A673 (cell line): ENCODE data around the gene FMNL3. TPM values are rescaled to one million over a fixed set of nuclear protein-coding genes. Genes with fewer than 3 reads are reported as not detected.
A peak's percentile ranks its signal among the peaks of the same experiment; 100 is the strongest.

Experiments
- BruUV-seq: library from RNA; stranded (reverse); fragments of 400-500 nt; replicated peaks from 2 replicates; lab custom pipeline; 2021; lab: Mats Ljungman, UMichigan
- CTCF ChIA-PET: fragments of 300-600 bp; sonication (Branson Sonifier 250); formaldehyde crosslinking; loops from one replicate; lab custom pipeline; 2022; ENCODE audit warnings: antibody characterized with exemption; lab: Charles Lee
- POLR2A ChIA-PET: fragments of 300-600 bp; sonication (Branson Sonifier 250); formaldehyde crosslinking; loops from one replicate; lab custom pipeline; 2022; ENCODE audit warnings: antibody characterized with exemption; ENCODE audit not compliant: low non-redundant PET; lab: Charles Lee
- DNase-seq: peaks from one replicate; pipeline ENCODE4 v3.0.0-alpha.2; 2015; ENCODE audit warnings: low spot score
- H3K27ac ChIP-seq: fragments of 200-600 bp; sonication (generic); 2 replicates; pipeline ENCODE4 v1.5.1; 2016; ENCODE audit warnings: mixed run types, low read depth, mild to moderate bottlenecking, mixed read lengths, antibody characterized with exemption, low read length; ENCODE audit not compliant: poor library complexity, severe bottlenecking
- H3K27me3 ChIP-seq: fragments of 200-600 bp; sonication (generic); replicated peaks from 2 replicates; pipeline ENCODE4 v1.6.1; 2017; ENCODE audit warnings: mixed run types, low read depth, mild to moderate bottlenecking, mixed read lengths, antibody characterized with exemption, low read length; ENCODE audit not compliant: insufficient read depth, poor library complexity
- H3K36me3 ChIP-seq: fragments of 200-600 bp; sonication (generic); 2 replicates; pipeline ENCODE4 v1.6.1; 2016; ENCODE audit warnings: mixed run types, mild to moderate bottlenecking, mixed read lengths, antibody characterized with exemption, low read length; ENCODE audit not compliant: insufficient read depth, poor library complexity, severe bottlenecking
- H3K4me1 ChIP-seq: fragments of 200-600 bp; sonication (generic); 2 replicates; pipeline ENCODE4 v1.6.1; 2017; ENCODE audit warnings: mixed run types, mild to moderate bottlenecking, mixed read lengths, antibody characterized with exemption, low read length; ENCODE audit not compliant: insufficient read depth, poor library complexity, severe bottlenecking
- H3K4me3 ChIP-seq: fragments of 200-600 bp; sonication (generic); 2 replicates; pipeline ENCODE4 v1.5.1; 2016; ENCODE audit warnings: low read depth, mixed run types, mild to moderate bottlenecking, mixed read lengths, low read length; ENCODE audit not compliant: poor library complexity, severe bottlenecking
- H3K9me3 ChIP-seq: fragments of 200-600 bp; sonication (generic); 2 replicates; pipeline ENCODE4 v1.6.1; 2016; ENCODE audit warnings: mixed run types, low read depth, mild to moderate bottlenecking, mixed read lengths, antibody characterized with exemption, low read length; ENCODE audit not compliant: poor library complexity, severe bottlenecking
- EZH2 ChIP-seq: fragments of 200-600 bp; sonication (generic); IDR thresholded peaks from 2 replicates; pipeline ENCODE4 v1.6.1; 2017; ENCODE audit warnings: borderline replicate concordance, low read depth, mild to moderate bottlenecking, mixed read lengths, antibody characterized with exemption, low read length; ENCODE audit not compliant: poor library complexity, severe bottlenecking
- intact Hi-C: fragments of 100-400 bp; cut with micrococcal nuclease; formaldehyde crosslinking; loops from one replicate; pipeline ENCODE4 v1.10.0; 2022; ENCODE audit not compliant: unreplicated experiment
- total RNA-seq: library from RNA; stranded (reverse); gene quantifications from 2 replicates; pipeline ENCODE4 v1.2.3, GENCODE V29; 2021
- TF ChIP-seq, protein P1 (sequence below): fragments of 300-800, 200-600 bp; sonication (generic); conservative IDR thresholded peaks from 2 replicates; pipeline ENCODE4 v1.5.1; 2017; ENCODE audit warnings: low read depth, mild to moderate bottlenecking, antibody characterized with exemption, low read length, moderate library complexity, mixed read lengths

The FMNL3 gene
- total RNA-seq, 1 experiment from 2014 or later, result 22.0 TPM

DNA sequence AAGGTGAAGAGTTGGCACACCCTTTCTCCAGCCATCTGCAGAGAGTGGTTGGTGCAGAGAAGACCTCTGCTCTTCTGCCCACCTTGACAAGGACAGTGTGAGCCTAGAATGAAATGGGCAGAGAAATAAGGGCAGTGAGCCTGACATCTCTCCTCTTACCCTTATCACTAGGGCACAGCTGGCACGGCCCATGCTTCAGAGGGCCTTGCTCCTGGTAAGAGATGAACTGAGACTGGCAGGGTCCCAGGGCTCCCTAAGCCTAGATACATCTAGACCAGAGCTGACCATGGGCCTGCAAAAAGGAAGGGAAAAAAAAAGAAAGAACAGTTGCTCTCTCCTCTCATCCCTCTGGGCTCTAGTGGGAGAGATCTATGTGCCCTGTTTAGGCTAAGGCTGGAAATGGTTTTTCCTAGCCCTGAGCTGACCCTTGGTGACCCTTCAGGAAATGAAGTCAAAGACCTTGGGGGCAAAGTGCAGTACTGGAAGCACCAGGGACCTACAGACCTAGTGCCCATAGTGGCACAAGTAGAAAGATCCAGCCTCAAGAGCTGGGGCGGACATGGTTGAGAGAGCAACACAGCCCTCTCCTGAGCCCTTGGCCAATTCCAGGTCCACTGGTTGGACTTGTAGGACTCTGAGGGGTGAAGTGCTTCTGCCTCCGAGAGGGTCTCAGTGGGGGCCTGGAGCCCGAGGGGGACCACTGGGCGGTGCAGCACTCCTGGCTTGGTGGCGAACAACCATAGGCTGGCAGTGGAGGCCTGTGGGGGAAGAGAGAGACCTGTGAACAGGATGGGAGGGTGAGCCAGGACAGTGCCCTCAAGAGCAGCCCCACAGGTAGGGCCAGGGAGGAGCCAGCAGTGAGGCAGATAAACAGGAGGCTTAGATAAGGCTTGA is 61.8 kb downstream of the FMNL3 start:
- H3K9me3 ChIP-seq, result no peaks in the 10 kb centered on the region
- TF ChIP-seq EZH2, result no peak
- TF ChIP-seq, protein P1, sequence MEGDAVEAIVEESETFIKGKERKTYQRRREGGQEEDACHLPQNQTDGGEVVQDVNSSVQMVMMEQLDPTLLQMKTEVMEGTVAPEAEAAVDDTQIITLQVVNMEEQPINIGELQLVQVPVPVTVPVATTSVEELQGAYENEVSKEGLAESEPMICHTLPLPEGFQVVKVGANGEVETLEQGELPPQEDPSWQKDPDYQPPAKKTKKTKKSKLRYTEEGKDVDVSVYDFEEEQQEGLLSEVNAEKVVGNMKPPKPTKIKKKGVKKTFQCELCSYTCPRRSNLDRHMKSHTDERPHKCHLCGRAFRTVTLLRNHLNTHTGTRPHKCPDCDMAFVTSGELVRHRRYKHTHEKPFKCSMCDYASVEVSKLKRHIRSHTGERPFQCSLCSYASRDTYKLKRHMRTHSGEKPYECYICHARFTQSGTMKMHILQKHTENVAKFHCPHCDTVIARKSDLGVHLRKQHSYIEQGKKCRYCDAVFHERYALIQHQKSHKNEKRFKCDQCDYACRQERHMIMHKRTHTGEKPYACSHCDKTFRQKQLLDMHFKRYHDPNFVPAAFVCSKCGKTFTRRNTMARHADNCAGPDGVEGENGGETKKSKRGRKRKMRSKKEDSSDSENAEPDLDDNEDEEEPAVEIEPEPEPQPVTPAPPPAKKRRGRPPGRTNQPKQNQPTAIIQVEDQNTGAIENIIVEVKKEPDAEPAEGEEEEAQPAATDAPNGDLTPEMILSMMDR, result no peak
- CTCF ChIA-PET, result interaction anchor here (0.6 to 2.0 kb wide), 2 partner anchors 13 to 96 kb away, joined by 4 to 6 read pairs; partner anchors contain the start of gene TMBIM6
- DNase-seq, result no peak
- H3K27me3 ChIP-seq, result no peaks in the 10 kb centered on the region
- intact Hi-C loops, result loop anchor here (2.0 kb wide), 2 partner anchors 117 to 133 kb away; no protein-coding TSS in a partner anchor
- no TSS peak for BruUV-seq
- POLR2A ChIA-PET, result no interaction called here
- H3K36me3 ChIP-seq, result peaks cover 29% of the 10 kb centered on the region
- no peak overlapping the region for H3K4me3 ChIP-seq
- peaks cover 9% of the 10 kb centered on the region for H3K4me1 ChIP-seq
- no peak overlapping the region for H3K27ac ChIP-seq

DNA sequence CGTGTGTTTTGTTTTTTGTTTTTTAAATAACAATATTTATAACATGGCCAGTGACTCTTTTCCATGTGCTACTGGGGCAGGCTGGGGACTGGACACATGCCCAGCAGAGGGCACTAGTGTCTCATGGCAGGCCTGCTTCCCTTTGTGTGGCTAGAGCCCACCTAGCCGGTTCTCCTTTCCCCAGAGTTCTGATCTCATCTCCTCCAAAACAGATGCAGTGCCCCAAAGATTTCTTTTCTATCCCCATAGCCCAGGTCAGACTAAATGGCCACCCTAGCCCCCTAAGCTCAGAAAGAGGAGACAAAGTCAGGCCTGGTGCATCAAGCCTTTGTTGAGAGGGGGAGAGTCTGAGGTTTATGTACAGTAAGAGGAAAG is 62.6 kb downstream of the FMNL3 start:
- H3K4me1 ChIP-seq, result peaks cover 9% of the 10 kb centered on the region
- intact Hi-C loops, result loop anchor here (1.0 to 2.0 kb wide), 3 partner anchors 63 to 134 kb away; partner anchors contain the start of gene FMNL3
- no peaks in the 10 kb centered on the region for H3K27me3 ChIP-seq
- DNase-seq, result peak; percentile 81
- TF ChIP-seq, protein P1, result peak; percentile 91
- TF ChIP-seq EZH2, result no peak
- TSS peak; percentile 9 for BruUV-seq
- H3K27ac ChIP-seq, result no peak overlapping the region
- ChIA-PET CTCF (interaction anchor here (1.7 to 2.0 kb wide), 2 partner anchors 97 to 195 kb away, joined by 4 to 6 read pairs; partner anchors contain the start of gene TMBIM6), POLR2A (interaction anchor here (0.6 kb wide), 1 partner anchor 152 kb away, joined by 6 read pairs; no protein-coding TSS in a partner anchor)
- H3K4me3 ChIP-seq, result no peak overlapping the region
- H3K9me3 ChIP-seq, result no peaks in the 10 kb centered on the region
- peaks cover 29% of the 10 kb centered on the region for H3K36me3 ChIP-seq

DNA sequence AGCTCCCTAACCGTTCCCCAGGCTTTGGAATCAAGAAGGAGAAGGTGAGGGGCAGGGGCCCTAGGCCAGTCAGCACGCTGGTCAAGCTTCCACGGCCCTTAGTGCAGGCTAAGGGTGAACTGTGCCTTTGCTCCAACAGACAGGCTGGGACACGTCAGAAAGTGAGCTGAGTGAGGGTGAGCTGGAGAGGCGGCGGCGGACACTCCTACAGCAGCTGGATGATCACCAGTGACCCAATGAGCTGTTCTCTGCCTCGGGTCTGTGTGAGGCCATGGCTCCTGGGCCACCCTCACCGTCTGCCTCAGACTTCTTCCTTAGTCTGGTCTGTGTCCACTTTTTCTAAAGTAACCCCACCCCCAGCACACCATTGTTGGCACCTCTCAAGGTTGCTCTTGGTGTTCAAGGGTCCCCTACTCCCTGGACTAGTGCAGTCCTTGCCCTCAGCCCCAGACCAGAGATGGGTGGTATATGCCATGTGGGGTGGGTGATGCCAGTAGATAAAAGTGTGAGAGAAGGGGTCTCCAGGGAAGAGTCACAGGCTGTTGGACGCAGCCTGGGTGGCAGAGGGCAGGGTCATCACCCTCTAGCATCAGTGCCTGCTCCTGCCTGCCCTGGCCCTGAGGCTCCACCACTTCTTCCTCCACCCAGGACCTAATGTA is 63.1 kb downstream of the FMNL3 start:
- H3K4me1 ChIP-seq, result peaks cover 9% of the 10 kb centered on the region
- H3K27ac ChIP-seq, result no peak overlapping the region
- peaks cover 29% of the 10 kb centered on the region for H3K36me3 ChIP-seq
- no peaks in the 10 kb centered on the region for H3K27me3 ChIP-seq
- ChIA-PET POLR2A (interaction anchor here (0.6 kb wide), 2 partner anchors 41 to 151 kb away, joined by 3 to 6 read pairs; no protein-coding TSS in a partner anchor), CTCF (interaction anchor here (0.6 to 2.0 kb wide), 3 partner anchors 61 to 195 kb away, joined by 4 to 6 read pairs (median 5); partner anchors contain the start of gene TMBIM6)
- H3K9me3 ChIP-seq, result no peaks in the 10 kb centered on the region
- intact Hi-C loops, result loop anchor here (1.0 to 2.0 kb wide), 3 partner anchors 63 to 135 kb away; partner anchors contain the start of gene FMNL3
- no TSS peak for BruUV-seq
- DNase-seq, result no peak
- H3K4me3 ChIP-seq, result no peak overlapping the region
- TF ChIP-seq EZH2, result no peak
- TF ChIP-seq, protein P1, result no peak
